Astrocyte of the cerebellum (primary cell): ENCODE data around the gene FNDC8.

Experiments used
- DNase-seq: peaks from one replicate; pipeline ENCODE4 v3.0.0-alpha.2; 2011; ENCODE audit warnings: low read depth
- H3K4me3 ChIP-seq: 2 replicates; pipeline ENCODE4 v1.5.1; 2011; ENCODE audit warnings: mild to moderate bottlenecking, low read depth, low read length, moderate library complexity
- in situ Hi-C: cut with HindIII; loops from 2 replicates; pipeline ENCODE4 v1.10.0; 2017; ENCODE audit warnings: low sequenced_read_pairs
- TF ChIP-seq, protein P1 (sequence below): IDR thresholded peaks from 2 replicates; pipeline ENCODE4 v1.5.1; 2012; ENCODE audit warnings: low read length, low read depth, moderate library complexity, mild to moderate bottlenecking; ENCODE audit errors: missing control alignments

FNDC8 gene

DNA sequence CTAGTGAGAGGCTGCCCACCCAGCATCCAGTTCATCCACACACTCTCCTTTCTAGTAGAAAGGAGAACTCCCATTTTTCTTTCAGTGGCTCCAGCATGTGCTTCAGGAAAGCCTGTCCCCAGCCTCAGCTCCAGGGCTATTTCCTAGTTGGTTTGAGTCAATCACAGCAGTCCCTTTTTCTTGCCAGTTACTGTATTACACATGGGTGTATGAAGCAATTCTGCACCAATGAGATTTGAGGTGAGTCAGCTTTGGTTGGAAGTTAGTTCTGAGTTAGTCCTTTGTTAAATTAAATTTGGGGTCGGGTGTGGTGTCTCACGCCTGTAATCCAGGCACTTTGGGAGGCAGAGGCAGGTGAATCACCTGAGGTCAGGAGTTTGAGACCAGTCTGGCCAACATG, 26.5 kb upstream of the FNDC8 start:
- DNase-seq, result peak; percentile 60
- no peak overlapping the region for H3K4me3 ChIP-seq
- in situ Hi-C loops, result no loop called here
- TF ChIP-seq, protein P1, sequence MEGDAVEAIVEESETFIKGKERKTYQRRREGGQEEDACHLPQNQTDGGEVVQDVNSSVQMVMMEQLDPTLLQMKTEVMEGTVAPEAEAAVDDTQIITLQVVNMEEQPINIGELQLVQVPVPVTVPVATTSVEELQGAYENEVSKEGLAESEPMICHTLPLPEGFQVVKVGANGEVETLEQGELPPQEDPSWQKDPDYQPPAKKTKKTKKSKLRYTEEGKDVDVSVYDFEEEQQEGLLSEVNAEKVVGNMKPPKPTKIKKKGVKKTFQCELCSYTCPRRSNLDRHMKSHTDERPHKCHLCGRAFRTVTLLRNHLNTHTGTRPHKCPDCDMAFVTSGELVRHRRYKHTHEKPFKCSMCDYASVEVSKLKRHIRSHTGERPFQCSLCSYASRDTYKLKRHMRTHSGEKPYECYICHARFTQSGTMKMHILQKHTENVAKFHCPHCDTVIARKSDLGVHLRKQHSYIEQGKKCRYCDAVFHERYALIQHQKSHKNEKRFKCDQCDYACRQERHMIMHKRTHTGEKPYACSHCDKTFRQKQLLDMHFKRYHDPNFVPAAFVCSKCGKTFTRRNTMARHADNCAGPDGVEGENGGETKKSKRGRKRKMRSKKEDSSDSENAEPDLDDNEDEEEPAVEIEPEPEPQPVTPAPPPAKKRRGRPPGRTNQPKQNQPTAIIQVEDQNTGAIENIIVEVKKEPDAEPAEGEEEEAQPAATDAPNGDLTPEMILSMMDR, result no peak

DNA sequence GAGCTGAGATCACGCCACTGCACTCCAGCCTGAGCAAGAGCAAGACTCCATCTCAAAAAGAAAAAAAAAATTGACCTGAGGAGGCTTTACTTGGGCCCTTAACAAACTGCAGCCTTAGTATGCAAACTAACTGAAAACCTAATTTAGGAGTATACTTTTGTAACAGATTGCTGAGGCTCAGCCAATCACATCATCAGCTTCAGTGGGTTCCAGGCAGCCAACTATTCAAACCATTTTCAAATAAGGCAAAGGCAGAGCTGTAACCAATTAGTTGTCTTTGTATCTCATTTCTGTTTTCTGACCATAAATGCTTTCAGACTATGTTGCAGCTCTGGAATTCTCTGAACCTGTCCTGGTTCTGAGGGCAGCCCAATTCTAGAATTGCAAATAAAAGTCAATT, 25.7 kb upstream of the FNDC8 start:
- TF ChIP-seq, protein P1, result no peak
- no peak overlapping the region for H3K4me3 ChIP-seq
- in situ Hi-C loops, result no loop called here
- no peak for DNase-seq

DNA sequence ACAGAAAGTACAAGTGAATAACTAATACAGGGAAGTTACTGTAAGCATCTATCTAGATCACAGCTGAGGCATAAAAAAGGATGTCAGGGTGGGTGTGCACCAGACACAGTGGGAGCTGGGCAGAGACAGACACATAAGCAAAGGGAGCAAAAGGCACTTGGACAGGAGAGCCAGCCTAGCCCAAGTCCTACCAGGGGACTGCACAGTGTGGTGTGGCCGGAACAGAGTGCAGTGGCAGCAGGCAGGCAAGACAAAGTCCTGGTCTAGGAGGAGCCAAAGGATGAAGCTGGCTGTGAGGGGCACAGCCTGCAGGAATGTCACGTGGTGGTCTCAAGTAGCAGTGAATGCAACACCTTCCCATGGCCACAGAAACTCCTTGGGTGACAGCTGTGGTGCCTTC, 23.6 kb upstream of the FNDC8 start:
- DNase-seq, result no peak
- no peak overlapping the region for H3K4me3 ChIP-seq
- TF ChIP-seq, protein P1, result no peak
- in situ Hi-C loops, result no loop called here

DNA sequence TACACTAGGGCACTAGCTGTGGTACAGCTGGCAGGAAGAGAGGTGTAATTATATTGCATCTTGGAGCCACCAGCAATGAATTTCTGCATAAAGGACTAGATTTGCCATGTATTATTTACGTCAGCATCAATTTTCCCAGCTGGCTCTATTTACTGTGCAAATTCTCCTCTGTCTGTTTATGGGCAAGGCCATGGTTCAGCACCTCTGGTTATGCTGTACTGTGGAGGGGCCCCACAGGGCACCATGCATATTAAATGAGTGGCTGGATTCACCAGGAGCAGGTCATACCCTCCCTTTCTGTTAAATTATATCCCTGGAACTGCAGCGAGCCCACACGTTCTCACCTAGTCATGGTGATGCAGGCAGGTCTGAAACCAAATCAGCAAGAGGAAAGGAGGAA, 21.5 kb upstream of the FNDC8 start:
- TF ChIP-seq, protein P1, result no peak

DNA sequence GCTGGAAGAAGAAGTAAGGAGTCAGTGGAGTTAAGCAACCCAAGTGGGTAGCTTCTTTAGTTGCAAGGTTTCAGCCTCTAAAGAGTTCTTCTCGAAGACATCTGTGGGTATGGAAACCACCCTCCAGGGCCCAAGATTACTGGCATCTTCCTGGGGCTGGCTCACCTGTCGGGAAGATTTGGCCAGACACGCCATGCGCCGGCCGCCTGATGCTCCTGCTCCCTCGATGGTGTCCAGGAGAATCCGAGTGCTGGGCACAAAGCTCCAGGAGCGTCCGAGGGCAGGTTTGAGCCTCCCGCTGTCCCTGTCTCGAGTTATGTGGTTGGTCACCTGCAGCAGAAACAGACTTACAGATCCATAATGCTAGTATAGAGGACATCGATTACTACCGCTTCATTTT, 20.4 kb upstream of the FNDC8 start:
- no peak for DNase-seq
- in situ Hi-C loops, result no loop called here
- TF ChIP-seq, protein P1, result no peak
- H3K4me3 ChIP-seq, result no peak overlapping the region

More for the DNA sequence above, 21.5 kb upstream of the FNDC8 start:
- H3K4me3 ChIP-seq, result no peak overlapping the region
- no peak for DNase-seq
- in situ Hi-C loops, result no loop called here

DNA sequence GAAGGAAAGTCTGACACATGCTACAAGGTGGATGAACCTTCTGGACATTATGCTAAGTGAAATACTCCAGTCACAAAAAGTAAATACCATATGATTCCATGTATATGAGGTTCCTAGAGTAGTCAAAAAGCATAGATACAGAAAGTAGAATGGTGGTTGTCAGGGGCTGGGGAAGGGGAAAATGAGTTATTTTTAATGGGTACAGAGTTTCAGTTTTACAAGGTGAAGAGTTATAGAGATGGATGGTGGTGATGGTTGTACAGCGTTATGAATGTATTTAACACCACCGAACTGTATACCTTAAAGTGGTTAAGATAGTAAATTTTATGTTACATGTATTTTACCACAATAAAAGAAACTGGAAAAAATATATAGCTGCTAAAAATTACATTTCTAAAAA, 19.7 kb upstream of the FNDC8 start:
- no peak overlapping the region for H3K4me3 ChIP-seq
- in situ Hi-C loops, result no loop called here
- no peak for DNase-seq
- TF ChIP-seq, protein P1, result no peak

DNA sequence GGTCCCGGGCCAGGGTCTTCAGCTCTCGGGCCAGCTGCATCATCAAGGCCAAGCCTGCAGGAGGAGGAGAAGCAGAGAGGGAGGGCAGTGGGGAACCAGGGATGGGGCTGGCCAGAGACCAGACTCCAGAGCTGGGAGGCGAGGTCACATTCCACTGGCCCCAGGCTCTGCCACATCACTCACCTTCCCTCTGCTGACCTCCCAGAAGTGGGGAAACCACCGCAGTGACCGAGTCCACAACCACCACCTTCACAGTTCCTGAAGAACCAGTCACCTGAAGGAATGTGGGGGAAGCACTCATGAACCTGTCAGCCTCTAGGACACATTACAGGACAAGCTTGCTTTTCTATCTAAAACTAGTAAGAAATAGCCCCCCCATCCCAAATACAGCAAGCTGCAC, 18.1 kb upstream of the FNDC8 start:
- in situ Hi-C loops, result no loop called here
- TF ChIP-seq, protein P1, result no peak
- no peak overlapping the region for H3K4me3 ChIP-seq
- no peak for DNase-seq
